GM23338 (cell line): ENCODE measurements around the gene MAP4K4. TPM values are rescaled to one million over a fixed set of nuclear protein-coding genes. Genes with fewer than 3 reads are reported as not detected.
A peak's percentile ranks its signal among the peaks of the same experiment; 100 is the strongest.

ENCODE experiments used
- ATAC-seq: fragments of 200-7000 bp; cut with Tn5 transposase; 3 replicates; pipeline ENCODE4 v1.9.1; 2020
- DNase-seq: peaks from one replicate; pipeline ENCODE4 v3.0.0-alpha.2; 2015; ENCODE audit warnings: low spot score
- H2AFZ ChIP-seq: fragments of 200-600 bp; sonication (generic); 2 replicates; pipeline ENCODE4 v1.8.0; 2016; ENCODE audit warnings: antibody characterized with exemption, mild to moderate bottlenecking, moderate library complexity
- H3F3A ChIP-seq: fragments of 200-600 bp; sonication (generic); replicated peaks from 2 replicates; pipeline ENCODE4 v1.8.0; 2017; ENCODE audit warnings: antibody characterized with exemption, mixed run types, low read depth
- H3K27ac ChIP-seq: fragments of 200-600 bp; sonication (generic); 2 replicates; pipeline ENCODE4 v1.6.1; 2016; ENCODE audit warnings: low read depth
- H3K27me3 ChIP-seq: fragments of 200-600 bp; sonication (generic); 2 replicates; pipeline ENCODE4 v1.8.0; 2016; ENCODE audit warnings: mild to moderate bottlenecking, mixed run types, moderate library complexity; ENCODE audit not compliant: insufficient read depth
- H3K36me3 ChIP-seq: fragments of 200-600 bp; sonication (generic); 2 replicates; pipeline ENCODE4 v1.8.0; 2016; ENCODE audit warnings: mild to moderate bottlenecking; ENCODE audit not compliant: insufficient read depth
- H3K4me1 ChIP-seq: fragments of 200-600 bp; sonication (generic); 2 replicates; pipeline ENCODE4 v1.8.0; 2016; ENCODE audit warnings: mild to moderate bottlenecking, moderate library complexity; ENCODE audit not compliant: insufficient read depth
- H3K4me2 ChIP-seq: fragments of 200-600 bp; sonication (generic); 2 replicates; pipeline ENCODE4 v1.7.1; 2017; ENCODE audit warnings: mixed run types
- H3K4me3 ChIP-seq: fragments of 200-600 bp; sonication (generic); 2 replicates; pipeline ENCODE4 v1.6.1; 2016; ENCODE audit warnings: mixed run types
- H3K79me2 ChIP-seq: fragments of 200-600 bp; sonication (generic); replicated peaks from 2 replicates; pipeline ENCODE4 v1.8.0; 2017; ENCODE audit warnings: mild to moderate bottlenecking; ENCODE audit not compliant: insufficient read depth
- H3K9me2 ChIP-seq: fragments of 200-600 bp; sonication (generic); 2 replicates; pipeline ENCODE4 v1.8.0; 2017; ENCODE audit not compliant: insufficient read depth
- H4K20me1 ChIP-seq: fragments of 200-600 bp; sonication (generic); replicated peaks from 2 replicates; pipeline ENCODE4 v1.8.0; 2017; ENCODE audit warnings: mild to moderate bottlenecking; ENCODE audit not compliant: insufficient read depth
- H3K27ac Mint-ChIP-seq: 2 replicates; pipeline ENCODE4 v1.8.0; 2020; ENCODE audit warnings: inconsistent platforms, mild to moderate bottlenecking, moderate library complexity, mixed read lengths
- H3K27me3 Mint-ChIP-seq: 3 replicates; pipeline ENCODE4 v1.8.0; 2022; ENCODE audit warnings: low read depth, mild to moderate bottlenecking, moderate library complexity, mixed read lengths, inconsistent platforms; ENCODE audit not compliant: insufficient read depth, poor library complexity
- H3K36me3 Mint-ChIP-seq: 3 replicates; pipeline ENCODE4 v1.8.0; 2021; ENCODE audit warnings: low read depth, mild to moderate bottlenecking, inconsistent platforms, moderate library complexity, mixed read lengths
- H3K4me1 Mint-ChIP-seq: 3 replicates; pipeline ENCODE4 v1.8.0; 2020; ENCODE audit warnings: mild to moderate bottlenecking, inconsistent platforms, mixed read lengths
- H3K4me3 Mint-ChIP-seq: 3 replicates; pipeline ENCODE4 v1.8.0; 2021; ENCODE audit warnings: moderate library complexity, mild to moderate bottlenecking, inconsistent platforms, mixed read lengths
- H3K9me3 Mint-ChIP-seq: 3 replicates; pipeline ENCODE4 v1.8.0; 2020; ENCODE audit warnings: moderate library complexity, mild to moderate bottlenecking, inconsistent platforms, mixed read lengths
- CREB1 ChIP-seq: fragments of 250-450 bp; sonication (Bioruptor Pico); IDR thresholded peaks from 2 replicates; pipeline ENCODE4 v1.5.0; 2020; ENCODE audit warnings: low read depth, mild to moderate bottlenecking, moderate library complexity
- CTCF ChIP-seq, 2 experiments: fragments of 200-600 bp in 1 of 2; sonication (generic) in 1 of 2; conservative IDR thresholded peaks; 2 replicates each; pipeline versions ENCODE4 v1.5.1 to v1.6.1; 2016 to 2017; ENCODE audit warnings: antibody characterized with exemption in 2 of 2, low read depth in 2 of 2, mild to moderate bottlenecking in 2 of 2, moderate library complexity in 1 of 2
- ETS1 ChIP-seq: IDR thresholded peaks from 2 replicates; pipeline ENCODE4 v1.6.1; 2016; ENCODE audit warnings: antibody characterized with exemption
- EZH2phosphoT487 ChIP-seq: fragments of 200-600 bp; sonication (generic); IDR thresholded peaks from one replicate; pipeline ENCODE4 v1.8.1; 2018; ENCODE audit warnings: antibody characterized with exemption; ENCODE audit not compliant: unreplicated experiment
- JUNB ChIP-seq: IDR thresholded peaks from one replicate; pipeline ENCODE4 v1.6.1; 2016; ENCODE audit warnings: antibody characterized with exemption; ENCODE audit not compliant: unreplicated experiment
- POLR2AphosphoS5 ChIP-seq: IDR thresholded peaks from 2 replicates; pipeline ENCODE4 v1.6.1; 2016; ENCODE audit warnings: antibody characterized with exemption, low read depth
- REST ChIP-seq: IDR thresholded peaks from one replicate; pipeline ENCODE4 v1.6.1; 2018; ENCODE audit warnings: antibody characterized with exemption; ENCODE audit not compliant: unreplicated experiment
- STAT1 ChIP-seq: IDR thresholded peaks from one replicate; pipeline ENCODE4 v1.6.1; 2016; ENCODE audit warnings: antibody characterized with exemption; ENCODE audit not compliant: unreplicated experiment
- ZNF462 ChIP-seq: fragments of 250-450 bp; sonication (Bioruptor Pico); IDR thresholded peaks from 2 replicates; pipeline ENCODE4 v1.5.0; 2020; ENCODE audit warnings: mild to moderate bottlenecking, moderate library complexity
- polyA plus RNA-seq: library from polyadenylated mRNA; unstranded; fragments of >200 nt; fragmentation: Nextera tagmentation; extraction: Ambion mirVana; gene quantifications from 2 replicates; pipeline ENCODE4 v1.2.1, GENCODE V29; 2016
- total RNA-seq: library from RNA; depleted of rRNA; stranded (reverse); fragments of >200 nt; shearing (Covaris generic); gene quantifications from 2 replicates; pipeline ENCODE4 v1.2.3, GENCODE V29; 2014

MAP4K4 gene
- total and polyA plus RNA-seq, 2 experiments from 2014 or later = 34.6 to 99.2 TPM

- H3K27ac ChIP-seq = 0 out of 2 replicates have a peak overlapping the region, but pooled peaks have one; percentile 32
These were observed 145.5 kb downstream of the MAP4K4 start for GRCh38 chr2:101843048-101843447.

More at GRCh38 chr2:101843048-101843447, 145.5 kb downstream of the MAP4K4 start:
- peaks cover 56% of the 10 kb centered on the region for H3K36me3 Mint-ChIP-seq
- Histone ChIP-seq H3K4me1 (no peaks in the 10 kb centered on the region), H4K20me1 (no peaks in the 10 kb centered on the region; the same call in 1 of the 2 replicates), H3K4me2 (no peak overlapping the region), H3K36me3 (peaks cover 44% of the 10 kb centered on the region), H3K27me3 (no peaks in the 10 kb centered on the region), H2AFZ (no peak overlapping the region), H3K4me3 (no peak overlapping the region), H3K79me2 (peaks cover 19% of the 10 kb centered on the region; the same call in 1 of the 2 replicates), H3F3A (0 out of 2 replicates have a peak, but pooled peaks cover 3% of the 10 kb centered on the region), H3K9me2 (no peaks in the 10 kb centered on the region)
- H3K27me3 Mint-ChIP-seq = no peaks in the 10 kb centered on the region
- TF ChIP-seq ZNF462 (CRISPR knock-in tag) = no peak
- TF ChIP-seq EZH2phosphoT487 = no peak
- no peak for TF ChIP-seq CTCF (conservative IDR thresholded peaks at IDR 0.05; ENCODE audit: low read depth in 2 of 2)
- no peak for TF ChIP-seq POLR2AphosphoS5
- no peak for TF ChIP-seq ETS1
- no peak for TF ChIP-seq CREB1 (CRISPR knock-in tag)
- TF ChIP-seq JUNB = no peak
- no peak for TF ChIP-seq REST
- TF ChIP-seq STAT1 = no peak
- DNase-seq = no peak
- H3K27ac Mint-ChIP-seq = no peak overlapping the region
- H3K9me3 Mint-ChIP-seq = no peaks in the 10 kb centered on the region
- ATAC-seq = no peak
- no peaks in the 10 kb centered on the region for H3K4me1 Mint-ChIP-seq
- no peak overlapping the region for H3K4me3 Mint-ChIP-seq
